Left ventricle myocardium inferior (tissue), 1 donor: Measurements from ENCODE around the gene RERG. TPM values are rescaled to one million over a fixed set of nuclear protein-coding genes. Genes with fewer than 3 reads are reported as not detected.

ENCODE experiments used
- DNase-seq: peaks from one replicate; pipeline ENCODE4 v3.0.0-alpha.2; 2020
- H3K27ac ChIP-seq: fragments of 200-600 bp; replicated peaks from 2 replicates; pipeline ENCODE4 v1.8.0; 2021
- H3K27me3 ChIP-seq: fragments of 200-600 bp; 2 replicates; pipeline ENCODE4 v1.8.0; 2021; ENCODE audit warnings: low read depth
- H3K36me3 ChIP-seq: fragments of 200-600 bp; 2 replicates; pipeline ENCODE4 v1.8.0; 2021
- H3K4me1 ChIP-seq: fragments of 200-600 bp; 2 replicates; pipeline ENCODE4 v1.8.0; 2021
- H3K4me3 ChIP-seq: fragments of 200-600 bp; 2 replicates; pipeline ENCODE4 v1.8.0; 2021; ENCODE audit warnings: mild to moderate bottlenecking, moderate library complexity
- H3K9me3 ChIP-seq: fragments of 200-600 bp; replicated peaks from 2 replicates; pipeline ENCODE4 v1.8.0; 2021
- intact Hi-C: fragments of 100-400 bp; cut with micrococcal nuclease; formaldehyde crosslinking; loops from one replicate; pipeline ENCODE4 v1.11.0; 2022
- total RNA-seq: library from RNA; stranded (reverse); fragmentation: NEBNext Ultra II Directional; extraction: Animal tissue kit (Norgen Biotek cat#: 25700); gene quantifications from one replicate; pipeline ENCODE4 v1.2.1, GENCODE V29; 2021
- TF ChIP-seq, protein P1 (sequence below): fragments of 200-600 bp; IDR thresholded peaks from 2 replicates; pipeline ENCODE4 v1.8.0; 2021; ENCODE audit warnings: antibody characterized with exemption, mild to moderate bottlenecking, borderline replicate concordance
- donor health status: DM: no; HTN: yes; CAD: no; lungs with severe emphysema.

The RERG gene
- total RNA-seq, 1 donor from 2014 or later: 4.5 TPM

- TF ChIP-seq, protein P1, sequence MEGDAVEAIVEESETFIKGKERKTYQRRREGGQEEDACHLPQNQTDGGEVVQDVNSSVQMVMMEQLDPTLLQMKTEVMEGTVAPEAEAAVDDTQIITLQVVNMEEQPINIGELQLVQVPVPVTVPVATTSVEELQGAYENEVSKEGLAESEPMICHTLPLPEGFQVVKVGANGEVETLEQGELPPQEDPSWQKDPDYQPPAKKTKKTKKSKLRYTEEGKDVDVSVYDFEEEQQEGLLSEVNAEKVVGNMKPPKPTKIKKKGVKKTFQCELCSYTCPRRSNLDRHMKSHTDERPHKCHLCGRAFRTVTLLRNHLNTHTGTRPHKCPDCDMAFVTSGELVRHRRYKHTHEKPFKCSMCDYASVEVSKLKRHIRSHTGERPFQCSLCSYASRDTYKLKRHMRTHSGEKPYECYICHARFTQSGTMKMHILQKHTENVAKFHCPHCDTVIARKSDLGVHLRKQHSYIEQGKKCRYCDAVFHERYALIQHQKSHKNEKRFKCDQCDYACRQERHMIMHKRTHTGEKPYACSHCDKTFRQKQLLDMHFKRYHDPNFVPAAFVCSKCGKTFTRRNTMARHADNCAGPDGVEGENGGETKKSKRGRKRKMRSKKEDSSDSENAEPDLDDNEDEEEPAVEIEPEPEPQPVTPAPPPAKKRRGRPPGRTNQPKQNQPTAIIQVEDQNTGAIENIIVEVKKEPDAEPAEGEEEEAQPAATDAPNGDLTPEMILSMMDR: no peak
- peaks cover 24% of the 10 kb centered on the region for H3K4me1 ChIP-seq
- peaks cover 4% of the 10 kb centered on the region for H3K9me3 ChIP-seq
- H3K27ac ChIP-seq: peak overlapping the region; percentile 31
- no peak for DNase-seq
- no peaks in the 10 kb centered on the region for H3K36me3 ChIP-seq
- no peak overlapping the region for H3K4me3 ChIP-seq
- intact Hi-C loops: no loop called here
- peaks cover 13% of the 10 kb centered on the region for H3K27me3 ChIP-seq
Observed at GRCh38 chr12:15154103-15154502, 67.1 kb downstream of the RERG start.

GRCh38 chr12:15152868-15153267 lies 68.3 kb downstream of the RERG start:
- DNase-seq: no peak
- Histone ChIP-seq H3K27me3 (peaks cover 13% of the 10 kb centered on the region), H3K27ac (peak overlapping the region; percentile 49), H3K36me3 (no peaks in the 10 kb centered on the region), H3K4me3 (no peak overlapping the region), H3K9me3 (no peaks in the 10 kb centered on the region), H3K4me1 (peaks cover 24% of the 10 kb centered on the region)
- intact Hi-C loops: loop anchor here (2.0 kb wide), 1 partner anchor 68 kb away; the partner anchor contains the start of gene RERG
- TF ChIP-seq, protein P1: no peak

DNA sequence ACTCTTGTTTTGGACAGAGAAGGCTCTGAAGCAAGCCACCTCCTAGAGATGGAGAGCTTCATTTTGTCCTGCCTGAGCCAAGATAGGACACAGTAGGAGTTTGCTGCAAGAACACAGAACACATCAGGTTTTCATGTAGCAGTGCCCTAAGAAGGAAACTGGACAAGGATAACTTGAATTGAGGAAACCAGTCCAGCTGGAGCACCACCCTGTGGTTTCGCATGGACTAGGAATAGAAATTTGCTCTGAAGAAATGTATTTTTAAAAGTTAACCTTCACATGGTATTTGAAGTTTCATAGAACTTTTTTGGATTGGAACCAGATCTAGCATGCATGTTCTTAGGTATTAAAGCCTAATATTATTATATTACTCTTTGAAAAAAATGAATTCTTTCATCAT lies 68.8 kb downstream of the RERG start:
- intact Hi-C loops: loop anchor here (2.0 kb wide), 1 partner anchor 68 kb away; the partner anchor contains the start of gene RERG
- DNase-seq: no peak

DNA sequence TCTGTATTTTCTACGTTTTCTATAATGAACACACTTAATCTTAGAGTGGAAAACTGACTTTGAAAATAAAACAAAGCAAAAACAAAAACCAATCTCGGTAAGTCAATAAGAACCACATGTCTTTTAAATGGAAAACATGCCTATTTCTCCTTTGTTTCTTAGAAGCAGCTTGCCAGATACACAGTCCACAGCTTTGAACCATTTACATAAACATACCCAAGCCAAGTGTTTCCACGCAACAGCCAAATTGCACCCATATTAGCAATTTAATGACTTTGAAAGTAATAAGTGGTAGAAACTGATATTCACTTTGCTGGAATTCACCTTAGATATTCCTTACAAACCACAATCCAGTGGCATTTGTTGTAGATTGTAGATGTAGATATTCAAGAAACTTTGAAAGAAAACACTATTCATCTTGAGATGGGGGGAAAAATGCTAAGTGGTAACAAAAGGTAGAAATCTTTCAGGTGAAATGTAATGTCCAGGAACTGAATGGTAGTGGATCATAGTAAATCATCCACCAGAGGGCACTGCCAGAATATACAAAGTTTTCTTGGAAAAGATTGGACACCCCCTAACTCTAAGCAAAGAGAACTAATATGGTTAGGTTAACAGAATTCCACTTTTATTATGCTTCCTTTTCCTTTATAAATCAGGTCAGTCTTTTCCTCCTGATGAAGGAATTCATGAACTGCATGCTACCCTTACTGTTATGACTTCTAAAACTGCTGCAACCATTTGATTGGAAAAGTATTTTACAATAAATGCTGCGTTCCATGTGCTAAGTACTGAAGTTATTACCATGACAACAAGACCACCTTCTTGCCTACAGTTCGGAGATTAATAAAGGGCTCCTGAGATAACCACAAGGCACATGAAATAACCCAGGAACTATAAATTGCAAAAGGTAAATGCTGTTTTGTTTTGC lies 69.8 kb downstream of the RERG start:
- Histone ChIP-seq H3K4me1 (peaks cover 19% of the 10 kb centered on the region), H3K9me3 (no peaks in the 10 kb centered on the region), H3K27ac (peak overlapping the region; percentile 49), H3K36me3 (no peaks in the 10 kb centered on the region), H3K4me3 (no peak overlapping the region), H3K27me3 (peaks cover 13% of the 10 kb centered on the region)
- TF ChIP-seq, protein P1: peak; percentile 65
- DNase-seq: no peak
- intact Hi-C loops: loop anchor here (2.0 kb wide), 1 partner anchor 69 kb away; the partner anchor contains the start of gene RERG

More for the DNA sequence above, 68.8 kb downstream of the RERG start:
- peak overlapping the region; percentile 49 for H3K27ac ChIP-seq
- peaks cover 13% of the 10 kb centered on the region for H3K27me3 ChIP-seq
- no peaks in the 10 kb centered on the region for H3K36me3 ChIP-seq
- no peaks in the 10 kb centered on the region for H3K9me3 ChIP-seq
- peaks cover 24% of the 10 kb centered on the region for H3K4me1 ChIP-seq
- no peak overlapping the region for H3K4me3 ChIP-seq
- TF ChIP-seq, protein P1: peak; percentile 39

DNA sequence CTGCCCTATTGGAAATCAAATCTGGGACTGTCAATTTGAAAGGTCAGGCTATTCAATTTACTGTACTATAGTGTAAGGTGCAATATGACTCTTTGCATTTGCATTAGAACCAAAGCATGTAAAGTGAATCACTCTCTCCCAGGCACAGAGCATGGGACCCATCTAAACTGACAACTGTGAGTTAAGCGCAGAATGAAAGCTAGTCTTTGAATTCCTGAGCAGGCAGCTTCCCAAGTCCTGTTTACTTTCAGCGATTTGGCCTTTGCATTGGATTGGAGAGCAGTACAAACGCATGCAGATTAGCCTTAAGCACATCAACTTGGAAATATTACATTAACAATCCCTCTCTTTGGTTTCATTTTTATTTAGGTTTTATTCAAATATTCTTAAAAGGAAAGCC lies 74.6 kb downstream of the RERG start:
- intact Hi-C loops: no loop called here
- DNase-seq: no peak
- no peaks in the 10 kb centered on the region for H3K27me3 ChIP-seq
- H3K4me3 ChIP-seq: no peak overlapping the region
- TF ChIP-seq, protein P1: no peak
- peaks cover under 1% of the 10 kb centered on the region for H3K4me1 ChIP-seq
- H3K36me3 ChIP-seq: no peaks in the 10 kb centered on the region
- peak overlapping the region; percentile 17 for H3K27ac ChIP-seq
- no peaks in the 10 kb centered on the region for H3K9me3 ChIP-seq
